Caco-2 (cell line): Measurements from ENCODE around the gene SLC25A4. TPM values are rescaled to one million over a fixed set of nuclear protein-coding genes. Genes with fewer than 3 reads are reported as not detected.

Experiments used
- Bru-seq: library from RNA; stranded (reverse); fragments of 400-500 nt; gene quantifications from one replicate; lab custom pipeline; 2021; lab: Mats Ljungman, UMichigan
- BruChase-seq, 2 experiments: library from RNA; stranded (reverse); fragments of 400-500 nt; gene quantifications; one replicate each; lab custom pipeline; 2021; lab: Mats Ljungman, UMichigan
- BruUV-seq: library from RNA; stranded (reverse); fragments of 400-500 nt; replicated peaks from 2 replicates; lab custom pipeline; 2021; lab: Mats Ljungman, UMichigan
- CTCF ChIA-PET: fragments of 300-600 bp; sonication (Branson Sonifier 250); formaldehyde crosslinking; loops from one replicate; lab custom pipeline; 2022; ENCODE audit warnings: antibody characterized with exemption; lab: Charles Lee
- POLR2A ChIA-PET: fragments of 300-600 bp; sonication (Branson Sonifier 250); formaldehyde crosslinking; loops from one replicate; lab custom pipeline; 2022; ENCODE audit warnings: antibody characterized with exemption; lab: Charles Lee
- DNase-seq, 2 experiments: peaks; one replicate each; pipeline versions ENCODE4 v3.0.0 to v3.0.0-alpha.2; 2020 to 2022
- H3K27me3 ChIP-seq: replicated peaks from 2 replicates; pipeline ENCODE4 v1.6.0; 2011; ENCODE audit warnings: low read length; ENCODE audit not compliant: control insufficient read depth, insufficient read depth
- H3K36me3 ChIP-seq: 2 replicates; pipeline ENCODE4 v1.5.1; 2011; ENCODE audit warnings: low read length; ENCODE audit not compliant: control insufficient read depth, insufficient read depth
- H3K4me1 ChIP-seq: fragments of 250-450 bp; sonication (Bioruptor Pico); 2 replicates; pipeline ENCODE4 v1.5.1; 2020; ENCODE audit warnings: mild to moderate bottlenecking
- H3K4me3 ChIP-seq: 2 replicates; pipeline ENCODE4 v1.5.1; 2011; ENCODE audit warnings: low read depth, mild to moderate bottlenecking, control low read depth, low read length
- H3K9me3 ChIP-seq: fragments of 250-450 bp; sonication (Bioruptor Pico); 2 replicates; pipeline ENCODE4 v1.5.1; 2020; ENCODE audit warnings: mild to moderate bottlenecking, moderate library complexity
- H3K27ac Mint-ChIP-seq: one replicate; pipeline ENCODE4 v1.8.0; 2022; ENCODE audit warnings: mixed read lengths; ENCODE audit not compliant: unreplicated experiment
- H3K27me3 Mint-ChIP-seq: one replicate; pipeline ENCODE4 v1.8.0; 2022; ENCODE audit warnings: mixed read lengths; ENCODE audit not compliant: insufficient read depth, unreplicated experiment
- H3K36me3 Mint-ChIP-seq: one replicate; pipeline ENCODE4 v1.8.0; 2022; ENCODE audit warnings: mild to moderate bottlenecking, mixed read lengths; ENCODE audit not compliant: insufficient read depth, unreplicated experiment
- H3K4me1 Mint-ChIP-seq: one replicate; pipeline ENCODE4 v1.8.0; 2022; ENCODE audit warnings: low read depth, mixed read lengths; ENCODE audit not compliant: unreplicated experiment
- H3K4me3 Mint-ChIP-seq: one replicate; pipeline ENCODE4 v1.8.0; 2022; ENCODE audit warnings: mild to moderate bottlenecking, moderate library complexity, mixed read lengths; ENCODE audit not compliant: unreplicated experiment
- H3K9me3 Mint-ChIP-seq: one replicate; pipeline ENCODE4 v1.8.0; 2022; ENCODE audit warnings: mixed read lengths; ENCODE audit not compliant: unreplicated experiment
- intact Hi-C: fragments of 100-400 bp; cut with micrococcal nuclease; formaldehyde crosslinking; loops from one replicate; pipeline ENCODE4 v1.10.0; 2022; ENCODE audit not compliant: unreplicated experiment
- long read RNA-seq: library from polyadenylated mRNA; stranded (forward); transcript quantifications from one replicate; pipeline ENCODE4 v2.0.0, GENCODE V29; 2022
- total RNA-seq: library from RNA; stranded (reverse); gene quantifications from 2 replicates; pipeline ENCODE4 v1.2.3, GENCODE V29; 2022
- TF ChIP-seq, protein P1 (sequence below), 2 experiments: fragments of 200-600 bp in 1 of 2; IDR thresholded peaks; 1 replicate in 1 of 2; 2 replicates in 1 of 2; pipeline versions ENCODE4 v1.5.1 to v1.8.0; 2011 to 2022; ENCODE audit warnings: antibody characterized with exemption in 1 of 2, control low read depth in 1 of 2, inconsistent platforms in 1 of 2, low read depth in 1 of 2, low read length in 1 of 2, mild to moderate bottlenecking in 1 of 2, moderate library complexity in 1 of 2; ENCODE audit not compliant: insufficient read depth in 1 of 2, severe bottlenecking in 1 of 2, unreplicated experiment in 1 of 2

The SLC25A4 gene
- total RNA-seq = 24.1 and 24.6 TPM in 2 replicates
- percentile 69 among the genes with signal in this experiment for Bru-seq, nascent RNA
- BruChase-seq, experiment 1, labeled RNA remaining after a 2-hour chase = percentile 67 among the genes with signal in this experiment
- percentile 78 among the genes with signal in this experiment for BruChase-seq, experiment 2, labeled RNA remaining after a 6-hour chase
- long read RNA-seq, full-length matches to known transcripts = 209 of 248 reads
- long read RNA-seq, partial matches to known transcripts = 13 of 248 reads
- long read RNA-seq, other reads (novel, unspliced or antisense) = 26 of 248 reads

DNA sequence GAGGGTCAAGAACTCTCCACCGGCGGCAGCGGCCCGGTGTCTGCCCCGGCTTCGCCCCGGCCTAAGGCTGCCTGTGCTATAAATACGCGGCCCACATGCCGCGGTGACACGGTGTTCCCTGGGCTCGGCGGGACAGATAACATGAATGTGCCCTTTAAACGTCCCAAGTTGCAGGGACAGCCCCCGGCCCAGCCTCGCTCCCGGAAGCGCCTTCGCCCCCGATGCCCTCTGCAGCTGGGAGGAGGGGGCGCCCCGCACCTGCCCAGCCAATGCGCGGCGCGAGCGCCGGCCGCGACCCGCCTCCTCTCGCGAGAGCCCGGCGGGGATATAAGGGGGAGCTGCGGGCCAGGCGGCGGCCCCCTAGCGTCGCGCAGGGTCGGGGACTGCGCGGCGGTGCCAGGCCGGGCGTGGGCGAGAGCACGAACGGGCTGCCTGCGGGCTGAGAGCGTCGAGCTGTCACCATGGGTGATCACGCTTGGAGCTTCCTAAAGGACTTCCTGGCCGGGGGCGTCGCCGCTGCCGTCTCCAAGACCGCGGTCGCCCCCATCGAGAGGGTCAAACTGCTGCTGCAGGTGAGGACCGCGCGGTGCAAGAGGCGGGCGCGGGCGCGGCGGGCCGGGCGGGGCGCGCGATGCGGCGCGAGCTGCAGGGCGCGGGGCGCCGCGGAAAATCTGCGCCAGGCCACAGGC lies at the start of gene SLC25A4:
Gene SLC25A4, plus strand, starts transcription at position 355 of the 689 bp plus-strand sequence. Its CDS starts 107 bp downstream, at position 462.
- intact Hi-C loops = loop anchor here (1.0 to 10.0 kb wide), 3 partner anchors 9 to 252 kb away; partner anchors contain the start of genes ANKRD37 and LRP2BP
- TF ChIP-seq, protein P1, sequence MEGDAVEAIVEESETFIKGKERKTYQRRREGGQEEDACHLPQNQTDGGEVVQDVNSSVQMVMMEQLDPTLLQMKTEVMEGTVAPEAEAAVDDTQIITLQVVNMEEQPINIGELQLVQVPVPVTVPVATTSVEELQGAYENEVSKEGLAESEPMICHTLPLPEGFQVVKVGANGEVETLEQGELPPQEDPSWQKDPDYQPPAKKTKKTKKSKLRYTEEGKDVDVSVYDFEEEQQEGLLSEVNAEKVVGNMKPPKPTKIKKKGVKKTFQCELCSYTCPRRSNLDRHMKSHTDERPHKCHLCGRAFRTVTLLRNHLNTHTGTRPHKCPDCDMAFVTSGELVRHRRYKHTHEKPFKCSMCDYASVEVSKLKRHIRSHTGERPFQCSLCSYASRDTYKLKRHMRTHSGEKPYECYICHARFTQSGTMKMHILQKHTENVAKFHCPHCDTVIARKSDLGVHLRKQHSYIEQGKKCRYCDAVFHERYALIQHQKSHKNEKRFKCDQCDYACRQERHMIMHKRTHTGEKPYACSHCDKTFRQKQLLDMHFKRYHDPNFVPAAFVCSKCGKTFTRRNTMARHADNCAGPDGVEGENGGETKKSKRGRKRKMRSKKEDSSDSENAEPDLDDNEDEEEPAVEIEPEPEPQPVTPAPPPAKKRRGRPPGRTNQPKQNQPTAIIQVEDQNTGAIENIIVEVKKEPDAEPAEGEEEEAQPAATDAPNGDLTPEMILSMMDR (IDR thresholded peaks at IDR 0.05; ENCODE audit: insufficient read depth in 1 of 2, low read depth in 1 of 2, low read length in 1 of 2, severe bottlenecking in 1 of 2, unreplicated experiment in 1 of 2) = peak; percentile 26 to 62
- BruUV-seq = no TSS peak
- peak within 1 kb of the TSS; percentile 95 for H3K27ac Mint-ChIP-seq
- DNase-seq = peak; percentile 88 to 95
- H3K9me3 ChIP-seq = no peaks in the 10 kb centered on the region
- no peaks in the 10 kb centered on the region for H3K4me1 Mint-ChIP-seq
- peak within 1 kb of the TSS; percentile 88 for H3K4me3 ChIP-seq
- ChIA-PET CTCF (interaction anchor here (0.6 to 1.7 kb wide), 5 partner anchors 9 to 1496 kb away, joined by 3 to 13 read pairs (median 4); no protein-coding TSS in a partner anchor), POLR2A (interaction anchor here (0.6 to 1.8 kb wide), 10 partner anchors 9 to 605 kb away, joined by 3 to 11 read pairs (median 4); partner anchors contain the start of genes ANKRD37, CENPU, LRP2BP and SNX25)
- H3K27me3 ChIP-seq = no peaks in the 10 kb centered on the region
- peaks cover 2% of the 10 kb centered on the region for H3K36me3 ChIP-seq
- no peaks in the 10 kb centered on the region for H3K9me3 Mint-ChIP-seq
- H3K4me3 Mint-ChIP-seq = peak within 1 kb of the TSS; percentile 88
- peaks cover 8% of the 10 kb centered on the region; the same call in 1 of the 2 replicates for H3K4me1 ChIP-seq
- H3K36me3 Mint-ChIP-seq = peaks cover 26% of the 10 kb centered on the region
- no peaks in the 10 kb centered on the region for H3K27me3 Mint-ChIP-seq

DNA sequence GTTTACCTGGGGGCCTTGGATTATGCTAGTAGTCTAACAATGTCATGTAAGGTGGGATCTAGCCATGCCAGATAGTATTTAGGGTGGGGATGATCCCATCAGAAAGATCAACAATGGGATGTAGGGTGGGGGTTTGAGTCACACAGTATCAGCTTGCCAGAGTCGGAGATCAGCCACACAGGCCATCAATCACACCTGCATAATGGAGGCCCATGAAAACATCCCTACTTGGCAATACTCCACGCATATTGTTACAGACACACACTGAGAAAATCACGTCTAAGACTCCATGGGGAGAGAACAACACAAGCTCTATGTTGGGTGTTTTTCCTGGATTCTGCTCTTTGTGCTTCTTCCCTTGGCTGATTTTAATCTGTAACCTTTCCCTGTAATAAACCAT lies 49.5 kb upstream of the SLC25A4 start:
- no peak for DNase-seq
- no peak overlapping the region for H3K4me3 Mint-ChIP-seq
- ChIA-PET POLR2A (no interaction called here), CTCF (interaction anchor here (1.0 kb wide), 1 partner anchor 89 kb away, joined by 4 read pairs; no protein-coding TSS in a partner anchor)
- no TSS peak for BruUV-seq
- Histone ChIP-seq H3K36me3 (no peaks in the 10 kb centered on the region), H3K4me1 (no peaks in the 10 kb centered on the region), H3K4me3 (no peak overlapping the region), H3K9me3 (no peaks in the 10 kb centered on the region), H3K27me3 (no peaks in the 10 kb centered on the region)
- H3K36me3 Mint-ChIP-seq = no peaks in the 10 kb centered on the region
- intact Hi-C loops = no loop called here
- peaks cover 12% of the 10 kb centered on the region for H3K27me3 Mint-ChIP-seq
- H3K27ac Mint-ChIP-seq = no peak overlapping the region
- peaks cover 6% of the 10 kb centered on the region for H3K4me1 Mint-ChIP-seq
- no peaks in the 10 kb centered on the region for H3K9me3 Mint-ChIP-seq
- TF ChIP-seq, protein P1 (IDR thresholded peaks at IDR 0.05; ENCODE audit: insufficient read depth in 1 of 2, low read depth in 1 of 2, low read length in 1 of 2, severe bottlenecking in 1 of 2, unreplicated experiment in 1 of 2) = no peak

DNA sequence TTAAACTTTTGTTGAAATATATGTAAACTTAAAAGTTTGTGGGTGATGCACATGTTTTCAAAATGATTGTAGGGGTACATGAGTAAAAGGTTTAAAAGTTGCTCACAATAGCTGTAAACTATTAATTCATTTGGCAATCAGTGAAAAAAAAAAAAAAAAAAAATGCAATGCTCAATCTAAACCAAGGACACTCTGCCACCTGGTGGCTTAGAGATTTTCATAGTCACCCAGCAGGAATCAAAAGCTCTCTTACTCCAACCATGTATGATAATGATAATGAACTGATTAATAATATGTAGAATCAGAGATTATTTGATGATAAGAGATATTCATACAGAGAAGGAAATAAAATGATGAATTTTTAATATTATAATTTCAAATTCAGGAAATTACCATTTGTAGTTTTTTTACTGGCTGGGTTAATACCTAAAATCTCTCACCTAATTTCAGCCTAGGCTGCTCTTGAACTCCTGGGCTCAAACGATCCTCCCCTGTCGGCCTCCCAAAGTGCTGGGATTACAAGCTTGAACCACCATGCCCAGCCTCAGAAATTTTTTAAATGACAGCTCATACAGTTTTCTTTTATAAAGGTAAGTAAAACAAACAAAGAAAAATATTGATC lies 46.9 kb upstream of the SLC25A4 start:
- peak in 1 of 2 experiments; percentile 40 for DNase-seq
- Mint-ChIP-seq H3K4me3 (no peak overlapping the region), H3K36me3 (no peaks in the 10 kb centered on the region), H3K4me1 (no peaks in the 10 kb centered on the region), H3K9me3 (no peaks in the 10 kb centered on the region), H3K27me3 (peaks cover 3% of the 10 kb centered on the region), H3K27ac (no peak overlapping the region)
- no TSS peak for BruUV-seq
- no peaks in the 10 kb centered on the region for H3K4me1 ChIP-seq
- POLR2A ChIA-PET = no interaction called here
- CTCF ChIA-PET = interaction anchor here (0.6 to 2.3 kb wide), 11 partner anchors 11 to 554 kb away, joined by 3 to 20 read pairs (median 5); no protein-coding TSS in a partner anchor
- TF ChIP-seq, protein P1 (IDR thresholded peaks at IDR 0.05; ENCODE audit: insufficient read depth in 1 of 2, low read depth in 1 of 2, low read length in 1 of 2, severe bottlenecking in 1 of 2, unreplicated experiment in 1 of 2) = peak; percentile 48 to 51
- no peaks in the 10 kb centered on the region for H3K9me3 ChIP-seq
- H3K36me3 ChIP-seq = no peaks in the 10 kb centered on the region
- H3K4me3 ChIP-seq = no peak overlapping the region
- no peaks in the 10 kb centered on the region for H3K27me3 ChIP-seq
- intact Hi-C loops = loop anchor here (1.0 to 5.0 kb wide), 4 partner anchors 38 to 349 kb away; no protein-coding TSS in a partner anchor
